ENCODE results near the gene PTER.

GRCh38 chr10:16477757-16478156 lies 40.9 kb downstream of the PTER start:
- TF ChIP-seq EZH2 (IDR thresholded peaks at IDR 0.05) (no peak), POLR2AphosphoS5 (IDR thresholded peaks at IDR 0.05; ENCODE audit: borderline replicate concordance, low read depth, low read length) (no peak), FOXP2 (optimal IDR thresholded peaks at IDR 0.05; ENCODE audit: control extremely low read depth, extremely low read length, insufficient read depth) (no peak)
